Fibroblast of skin of abdomen (primary cell): Measurements from ENCODE around the gene HRH1.
A peak's percentile ranks its signal among the peaks of the same experiment; 100 is the strongest.
"Not testable (repeated sequence)": the region's sequence is repeated elsewhere in the genome, so short reads cannot be mapped to it uniquely, and the experiment has no call there.

ENCODE experiments used
- DNase-seq: peaks from one replicate; pipeline ENCODE4 v3.0.0-alpha.2; 2013

Gene HRH1

DNA sequence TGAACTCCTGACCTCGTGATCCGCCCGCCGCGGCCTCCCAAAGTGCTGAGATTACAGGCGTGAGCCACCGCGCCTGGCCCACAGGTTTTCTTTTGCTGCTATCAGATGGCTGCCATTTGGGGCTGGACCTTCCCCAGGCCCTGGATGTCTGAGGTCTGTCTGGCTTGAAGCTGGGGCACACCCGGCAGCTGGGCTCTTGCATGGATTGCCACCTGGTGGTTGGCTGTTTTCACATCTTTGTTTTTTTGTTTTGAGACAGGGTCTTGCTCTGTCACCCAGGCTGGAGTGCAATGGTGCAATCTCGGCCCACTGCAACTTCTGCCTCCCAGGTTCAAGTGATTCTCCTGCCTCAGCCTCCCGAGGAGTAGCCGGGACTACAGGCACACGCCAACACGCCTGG, 51.6 kb downstream of the HRH1 start:
- not testable (repeated sequence) for DNase-seq

DNA sequence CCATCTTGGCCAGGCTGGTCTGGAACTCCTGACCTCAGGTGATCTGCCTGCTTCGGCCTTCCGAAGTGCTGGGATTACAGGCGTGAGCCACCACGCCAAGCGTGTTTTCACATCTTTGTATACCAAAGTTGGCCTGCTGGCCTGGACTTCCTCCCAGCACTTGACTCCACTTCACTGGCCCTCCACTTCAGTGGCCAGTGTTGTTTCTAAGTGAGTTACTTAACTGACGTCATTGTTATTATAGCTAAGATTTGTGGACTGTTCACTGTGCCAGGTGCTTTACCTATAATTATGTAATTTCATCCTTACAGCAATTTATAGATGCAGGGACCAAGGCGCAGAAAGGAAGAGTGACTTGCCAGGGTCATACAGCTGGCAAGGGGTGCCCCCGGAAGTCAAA, 52.0 kb downstream of the HRH1 start:
- DNase-seq, result no peak

- no peak for DNase-seq
These were observed 52.7 kb downstream of the HRH1 start for GRCh38 chr3:11206953-11207352.

GRCh38 chr3:11211531-11212298, 57.4 kb downstream of the HRH1 start:
- peak; percentile 39 for DNase-seq

- peak; percentile 78 for DNase-seq
These were observed 58.0 kb downstream of the HRH1 start for GRCh38 chr3:11212299-11212608.

DNA sequence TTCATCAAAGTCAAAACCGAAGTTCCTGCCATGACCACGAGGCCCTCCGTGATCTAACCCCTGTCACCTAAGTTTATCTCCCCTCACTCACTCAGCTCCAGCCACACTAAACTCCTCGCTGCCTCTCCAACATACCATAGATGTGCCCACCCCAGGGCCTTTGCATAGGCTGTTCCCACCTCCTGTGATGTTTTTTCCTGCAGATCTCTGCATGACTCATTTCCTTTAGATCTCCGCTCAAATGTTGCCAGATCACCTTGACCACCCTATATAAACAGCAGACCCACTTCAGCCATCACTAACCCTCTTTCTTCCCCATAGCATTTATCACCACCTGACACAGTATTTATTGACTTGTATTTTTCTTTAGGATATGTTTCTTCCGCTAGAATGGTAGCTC, 58.5 kb downstream of the HRH1 start:
- DNase-seq, result no peak

DNA sequence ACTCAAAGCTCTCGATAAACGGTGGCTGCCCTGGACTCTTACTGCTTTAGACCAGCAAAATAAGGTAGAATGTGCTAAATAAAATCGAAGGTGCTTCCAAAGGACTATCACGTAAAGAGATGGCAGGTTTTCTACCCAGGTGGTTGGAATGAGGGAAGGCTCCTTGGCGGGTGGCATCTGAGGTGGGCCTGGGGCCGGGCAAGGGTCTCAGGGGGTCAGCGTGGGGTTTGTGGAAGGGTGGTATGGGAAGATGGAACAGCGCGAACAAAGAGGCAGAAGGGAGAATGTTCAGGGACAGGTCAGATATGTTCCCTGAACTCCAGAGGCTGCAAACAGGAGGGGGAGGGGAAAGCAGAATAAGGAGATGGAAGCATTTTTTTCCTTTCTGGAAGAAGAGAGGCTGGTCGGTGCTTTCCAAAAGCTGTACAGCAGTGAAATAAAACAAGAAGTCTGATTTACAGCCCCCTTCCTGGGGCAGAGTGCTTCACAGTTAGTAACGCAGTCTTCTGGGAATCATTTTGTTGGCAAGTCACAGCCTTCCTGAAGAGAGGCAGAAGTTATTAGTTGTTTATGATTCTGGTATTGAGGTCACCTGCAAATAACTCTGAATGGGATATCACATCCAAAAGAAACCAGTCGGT, 59.6 kb downstream of the HRH1 start:
- DNase-seq, result no peak

DNA sequence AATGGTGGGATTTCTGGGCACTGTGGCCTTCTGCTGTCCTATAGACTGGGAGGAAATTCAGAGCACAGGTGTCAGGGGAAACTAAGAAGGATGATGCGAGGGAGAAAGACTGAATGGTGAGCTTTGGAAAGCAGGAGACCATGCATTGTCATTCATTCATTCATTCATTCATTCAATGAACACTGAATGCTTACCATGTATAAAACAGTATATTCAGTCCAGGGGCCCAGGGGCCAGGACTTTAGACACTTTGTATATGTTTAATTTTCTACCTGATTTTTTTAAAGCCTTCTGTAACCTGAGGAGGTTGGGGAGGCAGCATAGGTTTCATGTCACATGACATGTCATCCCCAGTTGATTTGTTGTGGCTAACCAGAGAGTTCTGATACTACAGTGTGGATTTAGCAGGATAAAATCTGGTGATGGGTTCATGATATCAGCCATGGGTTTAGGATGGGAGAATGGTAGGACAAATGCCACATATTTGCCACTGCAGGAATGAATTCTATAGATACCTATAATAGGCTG, 60.2 kb downstream of the HRH1 start:
- no peak for DNase-seq

GRCh38 chr3:11217370-11217769, 63.1 kb downstream of the HRH1 start:
- DNase-seq, result not testable (repeated sequence)

DNA sequence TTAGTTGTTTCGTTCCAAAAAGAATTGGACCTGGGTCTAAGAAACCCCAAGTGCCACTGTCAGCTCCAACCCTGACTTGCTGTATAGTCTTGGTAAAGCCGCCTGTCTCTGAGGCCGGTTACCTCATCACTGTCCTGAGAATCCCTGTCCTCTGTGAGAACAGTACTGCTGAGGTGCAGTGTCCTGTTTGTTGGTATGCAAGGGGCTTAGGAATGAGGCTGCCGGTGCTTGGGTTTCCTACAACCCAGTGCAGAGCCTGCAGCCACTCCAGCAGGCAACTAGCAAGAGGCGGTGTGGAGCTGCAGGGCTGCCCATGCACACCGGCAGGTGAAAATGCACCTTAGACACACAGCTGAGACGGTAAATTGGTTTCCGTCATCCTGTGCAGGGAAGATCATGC, 65.9 kb downstream of the HRH1 start:
- no peak for DNase-seq

- DNase-seq, result no peak
These were observed 67.6 kb downstream of the HRH1 start for GRCh38 chr3:11221818-11222415.

DNA sequence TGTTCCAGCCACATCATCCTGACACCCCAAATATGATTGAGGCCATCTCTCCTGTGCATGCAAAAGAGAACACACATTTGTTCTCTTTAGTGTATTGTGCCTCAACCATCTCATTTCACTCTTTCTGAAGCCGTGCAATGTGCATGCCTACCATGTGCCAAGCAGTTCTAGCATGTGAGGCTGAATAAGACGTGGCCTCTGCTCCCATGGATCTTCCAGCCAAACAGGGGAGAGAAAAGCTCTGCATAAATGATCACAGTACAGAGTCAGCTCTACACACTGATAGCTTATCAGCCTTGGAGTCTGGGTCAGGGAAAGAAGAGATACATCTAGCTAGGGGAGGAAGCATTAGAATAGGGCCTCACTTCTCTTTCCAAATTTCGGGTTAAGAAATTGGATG, 69.7 kb downstream of the HRH1 start:
- DNase-seq, result no peak

GRCh38 chr3:11224870-11225229, 70.6 kb downstream of the HRH1 start:
- DNase-seq, result no peak

DNA sequence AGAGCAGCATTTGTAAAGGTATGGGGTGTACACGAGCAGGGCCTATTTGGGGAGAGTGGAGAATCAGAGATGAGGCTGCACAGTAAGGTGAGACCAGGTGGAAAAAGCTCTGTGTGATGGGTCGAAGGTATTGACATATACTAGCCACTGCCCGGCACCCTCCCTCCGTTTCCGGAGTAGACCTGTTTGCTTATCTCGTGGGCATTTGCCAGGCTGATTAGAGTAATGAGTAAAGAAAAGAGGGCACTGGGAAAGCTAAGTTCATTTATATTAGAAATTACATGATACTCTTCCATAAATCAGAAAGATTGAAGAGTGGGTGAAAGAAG, 71.7 kb downstream of the HRH1 start:
- no peak for DNase-seq

GRCh38 chr3:11228041-11228440, 73.7 kb downstream of the HRH1 start:
- DNase-seq, result no peak

GRCh38 chr3:11230125-11230524, 75.8 kb downstream of the HRH1 start:
- DNase-seq, result no peak

DNA sequence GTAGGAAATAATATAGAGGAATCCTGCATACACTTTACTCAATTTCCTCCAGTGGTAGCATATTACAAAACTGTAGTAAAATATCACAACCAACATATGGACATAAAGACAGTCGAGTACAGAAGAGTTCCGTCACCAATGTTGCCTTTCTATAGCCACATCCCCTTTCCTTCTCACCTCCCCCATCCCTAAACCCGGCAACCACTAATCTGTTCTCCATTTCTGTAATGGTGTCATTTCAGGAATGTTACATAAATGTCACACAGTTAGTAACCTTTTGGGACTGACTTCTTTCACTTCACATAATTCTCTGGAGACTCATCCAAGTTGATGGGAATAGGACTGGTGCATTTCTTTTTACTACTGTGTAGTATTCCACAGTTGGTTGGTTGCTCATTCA, 76.5 kb downstream of the HRH1 start:
- no peak for DNase-seq

DNA sequence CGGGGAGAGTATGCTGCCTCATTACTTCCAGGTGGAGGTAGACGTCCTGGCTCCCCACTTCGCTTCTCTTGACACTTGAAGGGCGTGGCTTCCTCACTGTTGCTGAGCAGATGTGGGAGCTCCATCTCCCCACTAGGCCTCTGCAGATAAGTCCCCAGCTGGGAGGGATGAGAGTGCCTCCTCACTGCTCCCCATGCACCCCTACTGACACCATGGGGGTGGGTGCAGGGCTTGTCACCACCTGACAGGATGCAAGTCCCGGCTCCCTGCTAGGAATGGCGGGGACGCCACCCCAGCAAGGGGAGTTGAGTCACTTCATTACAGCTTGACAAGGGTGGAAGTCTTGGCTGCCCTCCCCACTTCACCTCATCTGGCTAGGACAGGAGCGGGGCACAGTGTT, 81.1 kb downstream of the HRH1 start:
- DNase-seq, result no peak

- DNase-seq, result peak; percentile 47
These were observed 82.5 kb downstream of the HRH1 start for GRCh38 chr3:11236588-11237461.

DNA sequence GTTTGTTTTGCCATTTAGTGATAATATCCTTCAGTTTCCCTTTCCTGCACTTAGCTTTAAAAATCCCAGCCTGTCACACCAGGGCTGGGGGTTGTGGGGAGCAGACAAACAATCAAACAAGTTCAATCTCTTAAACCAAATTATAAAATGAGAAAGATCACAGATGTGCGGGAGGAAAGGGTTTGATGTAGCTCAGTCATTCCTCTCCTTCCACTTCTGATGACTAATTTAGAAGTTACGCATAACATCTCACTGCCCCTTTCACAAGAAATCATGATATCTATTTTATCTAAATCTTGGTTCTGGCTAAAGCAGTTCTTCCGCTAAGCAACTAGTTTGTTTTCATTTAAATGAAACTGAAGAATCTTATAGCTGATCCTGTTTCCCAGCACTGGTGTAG, 83.8 kb downstream of the HRH1 start:
- DNase-seq, result peak; percentile 92

GRCh38 chr3:11238880-11239279, 84.6 kb downstream of the HRH1 start:
- DNase-seq, result peak; percentile 96

- DNase-seq, result no peak
These were observed 85.5 kb downstream of the HRH1 start for GRCh38 chr3:11239796-11240195.

DNA sequence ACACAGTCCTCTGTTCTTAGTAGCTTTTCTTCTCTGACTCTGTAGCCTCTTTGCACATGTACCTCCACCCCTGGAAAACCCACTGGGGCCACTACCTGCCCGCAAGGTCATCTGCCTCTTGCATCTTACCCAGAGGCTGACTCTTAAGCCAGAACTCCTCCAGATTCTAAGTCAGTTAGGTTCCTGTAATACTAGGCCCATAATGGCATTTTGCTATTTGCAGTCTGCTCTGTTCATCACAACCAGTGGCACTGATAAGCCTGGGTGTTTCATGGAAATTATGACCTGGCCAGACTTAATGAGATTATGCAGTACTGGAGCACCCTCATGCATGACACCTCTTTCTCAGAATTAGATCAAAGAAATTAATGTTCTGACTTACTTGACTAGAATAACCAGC, 86.2 kb downstream of the HRH1 start:
- DNase-seq, result no peak
